IMR-90 (cell line): ENCODE measurements around the gene PI4KA. TPM values are rescaled to one million over a fixed set of nuclear protein-coding genes. Genes with fewer than 3 reads are reported as not detected.

Experiments used
- ATAC-seq: fragments of 200-7000 bp; cut with Tn5 transposase; 2 replicates; pipeline ENCODE4 v1.9.1; 2020; ENCODE audit warnings: low read depth, mild to moderate bottlenecking, moderate library complexity
- BruUV-seq: library from RNA; stranded (reverse); fragments of 400-500 nt; replicated peaks from 2 replicates; lab custom pipeline; 2021; lab: Mats Ljungman, UMichigan
- CTCF ChIA-PET: fragments of 300-600 bp; formaldehyde crosslinking; extraction: SDS; loops from one replicate; lab custom pipeline; 2021; ENCODE audit warnings: antibody characterized with exemption; lab: Yijun Ruan, JAX
- POLR2A ChIA-PET: fragments of 300-600 bp; sonication (Branson Sonifier 250); formaldehyde crosslinking; loops from one replicate; lab custom pipeline; 2022; ENCODE audit warnings: antibody characterized with exemption; ENCODE audit not compliant: unreplicated experiment; lab: Charles Lee
- DNase-seq: peaks from one replicate; pipeline ENCODE4 v3.0.0; 2013
- H2AFZ ChIP-seq: replicated peaks from 2 replicates; pipeline ENCODE3; 2013; ENCODE audit warnings: low read length, mild to moderate bottlenecking; ENCODE audit not compliant: poor library complexity
- H2AK5ac ChIP-seq: 2 replicates; pipeline ENCODE4 v1.6.1; 2013; ENCODE audit warnings: low read depth, low read length, inconsistent platforms
- H2AK9ac ChIP-seq: replicated peaks from 2 replicates; pipeline ENCODE3; 2013; ENCODE audit warnings: mild to moderate bottlenecking, low read depth, low read length, moderate library complexity; ENCODE audit not compliant: poor library complexity
- H2BK120ac ChIP-seq: 2 replicates; pipeline ENCODE4 v1.6.1; 2013; ENCODE audit warnings: low read depth, low read length, inconsistent platforms
- H2BK15ac ChIP-seq: 3 replicates; pipeline ENCODE4 v1.6.1; 2013; ENCODE audit warnings: low read depth, low read length, inconsistent platforms
- H2BK20ac ChIP-seq: 2 replicates; pipeline ENCODE4 v1.6.1; 2013; ENCODE audit warnings: low read depth, mild to moderate bottlenecking, inconsistent platforms, low read length, moderate library complexity
- H2BK5ac ChIP-seq: 2 replicates; pipeline ENCODE4 v1.6.1; 2013; ENCODE audit warnings: mild to moderate bottlenecking, low read depth, low read length, inconsistent platforms; ENCODE audit not compliant: poor library complexity, severe bottlenecking
- H3K14ac ChIP-seq: replicated peaks from 2 replicates; pipeline ENCODE4 v1.6.1; 2013; ENCODE audit warnings: low read depth, low read length, inconsistent platforms
- H3K18ac ChIP-seq: 2 replicates; pipeline ENCODE4 v1.6.1; 2013; ENCODE audit warnings: low read depth, low read length, control low read depth
- H3K23ac ChIP-seq: 2 replicates; pipeline ENCODE4 v1.6.1; 2013; ENCODE audit warnings: low read depth, low read length, inconsistent platforms
- H3K27ac ChIP-seq: 2 replicates; pipeline ENCODE4 v1.5.1; 2013; ENCODE audit warnings: mild to moderate bottlenecking, control low read depth, low read length; ENCODE audit not compliant: insufficient read depth
- H3K27me3 ChIP-seq: 2 replicates; pipeline ENCODE4 v1.6.1; 2013; ENCODE audit warnings: low read length; ENCODE audit not compliant: control insufficient read depth, insufficient read depth
- H3K36me3 ChIP-seq: 2 replicates; pipeline ENCODE4 v1.6.1; 2013; ENCODE audit warnings: low read length, mixed read lengths; ENCODE audit not compliant: control insufficient read depth, insufficient read depth
- H3K4ac ChIP-seq: 2 replicates; pipeline ENCODE4 v1.6.1; 2013; ENCODE audit warnings: low read depth, low read length, inconsistent platforms
- H3K4me1 ChIP-seq: 2 replicates; pipeline ENCODE4 v1.6.1; 2013; ENCODE audit warnings: low read length, mixed read lengths; ENCODE audit not compliant: control insufficient read depth, insufficient read depth
- H3K4me2 ChIP-seq: 2 replicates; pipeline ENCODE4 v1.6.1; 2013; ENCODE audit warnings: low read depth, mild to moderate bottlenecking, control low read depth, low read length, moderate library complexity
- H3K4me3 ChIP-seq: 2 replicates; pipeline ENCODE4 v1.5.1; 2013; ENCODE audit warnings: low read depth, mild to moderate bottlenecking, control low read depth, low read length, moderate library complexity; ENCODE audit not compliant: insufficient read depth
- H3K56ac ChIP-seq: 2 replicates; pipeline ENCODE4 v1.6.1; 2013; ENCODE audit warnings: low read length, inconsistent platforms; ENCODE audit not compliant: insufficient read depth; ENCODE audit errors: extremely low read depth
- H3K79me1 ChIP-seq, 2 experiments: 2 replicates each; pipeline ENCODE4 v1.6.1; 2013; ENCODE audit warnings: low read length in 2 of 2, inconsistent platforms in 1 of 2, low read depth in 1 of 2
- H3K9ac ChIP-seq: 2 replicates; pipeline ENCODE4 v1.6.1; 2013; ENCODE audit warnings: low read depth, low read length, control low read depth
- H3K9me1 ChIP-seq: 2 replicates; pipeline ENCODE4 v1.6.1; 2013; ENCODE audit warnings: low read length, inconsistent platforms; ENCODE audit not compliant: insufficient read depth
- H3K9me3 ChIP-seq: 2 replicates; pipeline ENCODE4 v1.6.1; 2013; ENCODE audit warnings: low read length; ENCODE audit not compliant: control insufficient read depth, insufficient read depth
- H4K20me1 ChIP-seq: 2 replicates; pipeline ENCODE4 v1.6.1; 2013; ENCODE audit warnings: low read length, inconsistent platforms; ENCODE audit not compliant: insufficient read depth
- H4K5ac ChIP-seq: 2 replicates; pipeline ENCODE4 v1.6.1; 2013; ENCODE audit warnings: mild to moderate bottlenecking, low read depth, low read length, control low read depth
- H4K8ac ChIP-seq, 2 experiments: 2 replicates each; pipeline ENCODE4 v1.6.1; 2013; ENCODE audit warnings: low read depth in 2 of 2, low read length in 2 of 2, control low read depth in 1 of 2, inconsistent platforms in 1 of 2
- H4K91ac ChIP-seq: 2 replicates; pipeline ENCODE4 v1.6.1; 2013; ENCODE audit warnings: low read depth, low read length, inconsistent platforms; ENCODE audit not compliant: insufficient read depth
- CTCF ChIP-seq: conservative IDR thresholded peaks from 2 replicates; pipeline ENCODE4 v1.5.1; 2012; ENCODE audit warnings: mild to moderate bottlenecking, low read depth, low read length, improper control_type of control experiment
- MXI1 ChIP-seq: IDR thresholded peaks from 2 replicates; pipeline ENCODE4 v1.6.1; 2012; ENCODE audit warnings: low read depth, mild to moderate bottlenecking, low read length, moderate library complexity, borderline replicate concordance
- RFX5 ChIP-seq: IDR thresholded peaks from 2 replicates; pipeline ENCODE4 v1.8.0; 2012; ENCODE audit warnings: low read depth, mild to moderate bottlenecking, low read length, moderate library complexity
- USF2 ChIP-seq: fragments of 150-350 bp; IDR thresholded peaks from 2 replicates; pipeline ENCODE4 v1.6.1; 2017; ENCODE audit warnings: mild to moderate bottlenecking, antibody characterized with exemption, low read length, low read depth
- WGBS, 2 experiments: methylation state at CpG; one replicate each; pipeline versions ENCODE4 v1.1.5 to v1.1.7; 2013; ENCODE audit warnings: missing lambda C conversion rate in 2 of 2; ENCODE audit not compliant: insufficient read length in 1 of 2; ENCODE audit errors: extremely low coverage in 2 of 2; 5-methylcytosine and 5-hydroxymethylcytosine counted together
- dilution Hi-C: fragments of 300-500 bp; cut with HindIII; formaldehyde crosslinking; loops from one replicate; pipeline ENCODE4 v1.14.3; 2018; ENCODE audit warnings: low sequenced_read_pairs; ENCODE audit not compliant: unreplicated experiment
- in situ Hi-C: fragments of 300-500 bp; cut with MboI; formaldehyde crosslinking; loops from 3 replicates; pipeline ENCODE4 v1.14.3; 2019; ENCODE audit warnings: low sequenced_read_pairs, inconsistent platforms, mixed read lengths
- intact Hi-C: fragments of 100-400 bp; cut with micrococcal nuclease; formaldehyde crosslinking; loops from 2 replicates; pipeline ENCODE4 v1.10.0; 2022
- polyA plus RNA-seq, 3 experiments: library from polyadenylated mRNA; depleted of rRNA; stranded (reverse); fragments of >200 nt; gene quantifications; 2 replicates each; pipeline ENCODE4 v1.2.3, GENCODE V29; 2012; ENCODE audit warnings: low replicate concordance in 1 of 3
- total RNA-seq: library from RNA; depleted of rRNA; stranded (reverse); fragments of >200 nt; gene quantifications from 2 replicates; pipeline ENCODE4 v1.2.3, GENCODE V29; 2012; rRNA removed

The PI4KA gene
- total and polyA plus RNA-seq, 2 of the 4 experiments (the other 2 are of a cell fraction) = 16.8 to 35.5 TPM

- no peaks in the 10 kb centered on the region for H3K9me3 ChIP-seq
- no peaks in the 10 kb centered on the region for H3K4me1 ChIP-seq
- intact Hi-C loops (no loop called here), dilution Hi-C loops (no loop called here), in situ Hi-C loops (no loop called here)
- no peak overlapping the region for H3K23ac ChIP-seq
- H3K56ac ChIP-seq = no peak overlapping the region
- no peak overlapping the region for H3K4ac ChIP-seq
- ATAC-seq = no peak
- BruUV-seq = no TSS peak
- H2AK5ac ChIP-seq = no peak overlapping the region
- TF ChIP-seq MXI1 (no peak), CTCF (no peak), USF2 (no peak), RFX5 (no peak)
- no peak for DNase-seq
- no peak overlapping the region for H3K14ac ChIP-seq
- H2AFZ ChIP-seq = no peak overlapping the region
- 59 to 90% methylated on average over 1 to 5 of the region's 5 CpGs for WGBS, 2 experiments
- no peak overlapping the region for H4K91ac ChIP-seq
- no peaks in the 10 kb centered on the region for H3K36me3 ChIP-seq
- H2BK5ac ChIP-seq = no peak overlapping the region
- peaks cover 28% of the 10 kb centered on the region for H3K27me3 ChIP-seq
- ChIA-PET POLR2A (no interaction called here), CTCF (no interaction called here)
- H4K20me1 ChIP-seq = no peaks in the 10 kb centered on the region
- H3K4me3 ChIP-seq = no peak overlapping the region
- no peak overlapping the region for H2BK120ac ChIP-seq
- H3K9me1 ChIP-seq = no peaks in the 10 kb centered on the region
- no peak overlapping the region for H4K8ac ChIP-seq
- H4K5ac ChIP-seq = no peak overlapping the region
- no peak overlapping the region for H3K27ac ChIP-seq
- H3K4me2 ChIP-seq = no peak overlapping the region
- no peak overlapping the region for H2BK15ac ChIP-seq
- H2AK9ac ChIP-seq = no peak overlapping the region
- H3K18ac ChIP-seq = no peak overlapping the region
- H3K9ac ChIP-seq = no peak overlapping the region
- no peak overlapping the region for H2BK20ac ChIP-seq
- H3K79me1 ChIP-seq = no peaks in the 10 kb centered on the region
Measured at GRCh38 chr22:20657963-20658362, 200.6 kb downstream of the PI4KA start.

Other genes starting within 250 kb of the PI4KA start
- not detected in 2 replicates for gene SERPIND1, start 84.7 kb downstream of the PI4KA start, total RNA-seq
- 0.06 and 0.12 TPM in 2 replicates for gene SERPIND1, start 84.7 kb downstream of the PI4KA start, polyA plus RNA-seq (2012; rRNA removed)
- 10.6 and 12.5 TPM in 2 replicates for gene SNAP29, start 196 bp upstream of the PI4KA start, total RNA-seq
- gene SNAP29, start 196 bp upstream of the PI4KA start, polyA plus RNA-seq (2012; rRNA removed) = 29.5 and 30.0 TPM in 2 replicates
- 35.5 and 35.8 TPM in 2 replicates for gene CRKL, start 58.6 kb upstream of the PI4KA start, total RNA-seq
- 18.7 and 20.6 TPM in 2 replicates for gene CRKL, start 58.6 kb upstream of the PI4KA start, polyA plus RNA-seq (2012; rRNA removed)
- gene AIFM3, start 108.4 kb upstream of the PI4KA start, total RNA-seq = under 0.01 and 0.18 TPM in 2 replicates
- gene AIFM3, start 108.4 kb upstream of the PI4KA start, polyA plus RNA-seq (2012; rRNA removed) = 0.09 TPM in 2 replicates
- 19.2 and 22.8 TPM in 2 replicates for gene LZTR1, start 123.5 kb upstream of the PI4KA start, total RNA-seq
- 41.3 and 43.8 TPM in 2 replicates for gene LZTR1, start 123.5 kb upstream of the PI4KA start, polyA plus RNA-seq (2012; rRNA removed)
- 13.3 and 14.2 TPM in 2 replicates for gene THAP7, start 143.3 kb upstream of the PI4KA start, total RNA-seq
- gene THAP7, start 143.3 kb upstream of the PI4KA start, polyA plus RNA-seq (2012; rRNA removed) = 19.8 and 23.2 TPM in 2 replicates
- gene P2RX6, start 156.4 kb upstream of the PI4KA start, total RNA-seq = 0.56 and 0.90 TPM in 2 replicates
- gene P2RX6, start 156.4 kb upstream of the PI4KA start, polyA plus RNA-seq (2012; rRNA removed) = 1.4 and 1.6 TPM in 2 replicates
- not detected in 2 replicates for gene SLC7A4, start 173.8 kb upstream of the PI4KA start, total RNA-seq
- 0.03 and 0.06 TPM in 2 replicates for gene SLC7A4, start 173.8 kb upstream of the PI4KA start, polyA plus RNA-seq (2012; rRNA removed)
- gene LRRC74B, start 187.1 kb upstream of the PI4KA start, total RNA-seq = not detected in 2 replicates
- gene LRRC74B, start 187.1 kb upstream of the PI4KA start, polyA plus RNA-seq (2012; rRNA removed) = not detected in 2 replicates